Cardiac muscle cell (in vitro differentiated cells and primary cell): ENCODE data around the gene IGF2R. TPM values are rescaled to one million over a fixed set of nuclear protein-coding genes. Genes with fewer than 3 reads are reported as not detected.

ENCODE experiments used
- DNase-seq, 2 donors: peaks; one replicate each; pipeline versions ENCODE4 v3.0.0 to v3.0.0-alpha.2; 2010 to 2017; ENCODE audit warnings: low read depth in 1 of 2, low spot score in 1 of 2
- H3K27ac ChIP-seq: fragments of 200-600 bp; sonication (generic); 2 replicates; pipeline ENCODE4 v1.5.1; 2016
- H3K27me3 ChIP-seq: fragments of 200-600 bp; sonication (generic); 2 replicates; pipeline ENCODE4 v1.6.0; 2016; ENCODE audit warnings: control low read depth
- H3K36me3 ChIP-seq: fragments of 200-600 bp; sonication (generic); 2 replicates; pipeline ENCODE4 v1.5.1; 2016; ENCODE audit warnings: control low read depth
- H3K4me1 ChIP-seq: fragments of 200-600 bp; sonication (generic); 2 replicates; pipeline ENCODE4 v1.8.1; 2017; ENCODE audit warnings: low read depth, mild to moderate bottlenecking, mixed run types
- H3K4me3 ChIP-seq: fragments of 200-600 bp; sonication (generic); 2 replicates; pipeline ENCODE4 v1.5.1; 2016; ENCODE audit warnings: mild to moderate bottlenecking
- H3K9me3 ChIP-seq: fragments of 200-600 bp; sonication (generic); 2 replicates; pipeline ENCODE4 v1.5.1; 2017; ENCODE audit warnings: low read depth, mild to moderate bottlenecking, control low read depth
- CTCF ChIP-seq: IDR thresholded peaks from 2 replicates; pipeline ENCODE4 v1.5.1; 2012; ENCODE audit warnings: low read depth, mild to moderate bottlenecking, low read length
- polyA plus RNA-seq: library from polyadenylated mRNA; unstranded; fragments of >200 nt; fragmentation: Nextera tagmentation; extraction: Ambion mirVana; gene quantifications from 2 replicates; pipeline ENCODE4 v1.2.1, GENCODE V29; 2016
- total RNA-seq: library from RNA; depleted of rRNA; stranded (reverse); fragments of >200 nt; gene quantifications from 2 replicates; pipeline ENCODE4 v1.2.3, GENCODE V29; 2016

Gene IGF2R
- total and polyA plus RNA-seq, 2 experiments from 2014 or later: 25.8 to 45.4 TPM

GRCh38 chr6:159977904-159978268 lies 9.0 kb downstream of the IGF2R start:
- Histone ChIP-seq H3K4me1 (peaks cover 40% of the 10 kb centered on the region), H3K27me3 (no peaks in the 10 kb centered on the region), H3K27ac (peak overlapping the region; percentile 66), H3K9me3 (no peaks in the 10 kb centered on the region), H3K4me3 (no peak overlapping the region), H3K36me3 (no peaks in the 10 kb centered on the region)
- TF ChIP-seq CTCF: no peak
- no peak for DNase-seq

GRCh38 chr6:159978291-159979135 lies 9.6 kb downstream of the IGF2R start:
- H3K4me1 ChIP-seq: peaks cover 35% of the 10 kb centered on the region
- TF ChIP-seq CTCF: no peak
- no peak overlapping the region for H3K4me3 ChIP-seq
- H3K9me3 ChIP-seq: no peaks in the 10 kb centered on the region
- peak overlapping the region; percentile 66 for H3K27ac ChIP-seq
- DNase-seq: no peak
- H3K36me3 ChIP-seq: no peaks in the 10 kb centered on the region
- H3K27me3 ChIP-seq: no peaks in the 10 kb centered on the region

- no peaks in the 10 kb centered on the region for H3K27me3 ChIP-seq
- peak overlapping the region; percentile 66 for H3K27ac ChIP-seq
- H3K9me3 ChIP-seq: no peaks in the 10 kb centered on the region
- no peak for TF ChIP-seq CTCF
- peak; percentile 24 to 42 for DNase-seq
- H3K4me3 ChIP-seq: no peak overlapping the region
- H3K4me1 ChIP-seq: peaks cover 30% of the 10 kb centered on the region
- no peaks in the 10 kb centered on the region for H3K36me3 ChIP-seq
These were observed 10.4 kb downstream of the IGF2R start for GRCh38 chr6:159979136-159979874.

GRCh38 chr6:159980474-159980873 lies 11.6 kb downstream of the IGF2R start:
- peak overlapping the region; percentile 28 for H3K27ac ChIP-seq
- DNase-seq: no peak
- peaks cover 28% of the 10 kb centered on the region for H3K4me1 ChIP-seq

GRCh38 chr6:159981071-159981402 lies 12.2 kb downstream of the IGF2R start:
- DNase-seq: no peak
- H3K36me3 ChIP-seq: no peaks in the 10 kb centered on the region
- H3K27me3 ChIP-seq: no peaks in the 10 kb centered on the region
- peak overlapping the region; percentile 28 for H3K27ac ChIP-seq
- H3K9me3 ChIP-seq: no peaks in the 10 kb centered on the region
- H3K4me1 ChIP-seq: peaks cover 28% of the 10 kb centered on the region
- no peak overlapping the region for H3K4me3 ChIP-seq
- TF ChIP-seq CTCF: no peak

More at GRCh38 chr6:159980474-159980873, 11.6 kb downstream of the IGF2R start:
- no peaks in the 10 kb centered on the region for H3K27me3 ChIP-seq
- H3K9me3 ChIP-seq: no peaks in the 10 kb centered on the region
- no peak for TF ChIP-seq CTCF
- H3K36me3 ChIP-seq: no peaks in the 10 kb centered on the region
- no peak overlapping the region for H3K4me3 ChIP-seq
